Stimulated activated CD4-positive, alpha-beta T cell treated with anti-CD3 and anti-CD28 coated beads, Interleukin-12 subunit alpha, Interleukin-12 subunit beta, amount 100 ng/mL, for 24 hours (primary cell): ENCODE results near the gene PLSCR5.

ENCODE experiments used
- DNase-seq, 2 experiments: peaks; one replicate each; pipeline ENCODE4 v3.0.0-alpha.2; 2020; ENCODE audit warnings: low read depth in 2 of 2

The PLSCR5 gene

GRCh38 chr3:146544929-146545528 lies 60.1 kb downstream of the PLSCR5 start:
- no peak for DNase-seq

DNA sequence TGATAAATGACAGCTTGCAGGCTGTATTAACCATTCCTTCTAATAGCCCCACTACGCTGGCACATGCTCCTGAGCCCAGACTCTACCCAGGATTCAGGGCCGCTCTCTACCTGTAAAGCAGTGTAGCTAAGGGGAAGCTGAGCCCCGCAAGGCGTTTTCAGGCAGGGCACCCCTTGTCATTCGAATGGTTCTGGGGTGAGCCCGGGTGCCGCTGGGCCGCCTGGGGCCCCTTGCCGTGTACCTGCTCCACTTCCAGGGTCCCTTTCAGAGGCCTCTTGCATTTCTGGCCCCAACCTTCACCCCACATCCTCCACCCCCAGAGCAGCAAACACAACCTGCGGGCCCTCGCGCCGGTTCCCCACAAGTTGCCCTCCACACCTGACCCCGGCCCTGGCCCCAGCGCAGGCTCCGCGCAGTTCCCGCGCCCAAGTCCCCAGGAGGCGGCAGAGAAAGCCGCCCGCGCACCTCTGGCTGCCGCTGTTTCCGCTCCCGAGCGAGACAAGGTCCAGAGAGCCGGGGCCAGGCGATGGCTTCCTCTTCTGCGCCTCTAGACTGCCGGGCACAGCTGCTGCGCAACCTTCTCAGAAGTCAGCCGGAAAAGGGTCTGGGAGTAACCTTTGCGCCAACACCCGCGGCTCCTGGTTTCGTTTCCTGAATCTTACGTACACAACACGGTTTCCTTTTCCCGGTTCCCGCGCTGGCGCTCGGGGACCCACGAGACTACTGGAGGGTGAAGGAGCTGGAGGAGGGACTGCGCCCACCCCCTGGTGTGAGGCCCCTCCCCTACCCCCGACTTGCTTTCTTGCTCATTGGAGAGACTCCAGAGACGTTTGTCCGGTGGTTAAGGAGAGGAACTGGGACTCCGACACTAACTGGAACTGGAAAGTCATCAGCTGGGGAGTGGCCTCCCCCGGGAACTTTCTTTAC lies 60.9 kb downstream of the PLSCR5 start, which contains the start of gene PLSCR1:
Gene PLSCR1 (minus strand): TSS at position 606 of the 927 bp plus-strand sequence. CDS start 8,055 bp downstream, outside the sequence.
- peak; percentile 58 to 75 for DNase-seq

- no peak for DNase-seq
Measured at GRCh38 chr3:146543461-146544001, 61.6 kb downstream of the PLSCR5 start.

DNA sequence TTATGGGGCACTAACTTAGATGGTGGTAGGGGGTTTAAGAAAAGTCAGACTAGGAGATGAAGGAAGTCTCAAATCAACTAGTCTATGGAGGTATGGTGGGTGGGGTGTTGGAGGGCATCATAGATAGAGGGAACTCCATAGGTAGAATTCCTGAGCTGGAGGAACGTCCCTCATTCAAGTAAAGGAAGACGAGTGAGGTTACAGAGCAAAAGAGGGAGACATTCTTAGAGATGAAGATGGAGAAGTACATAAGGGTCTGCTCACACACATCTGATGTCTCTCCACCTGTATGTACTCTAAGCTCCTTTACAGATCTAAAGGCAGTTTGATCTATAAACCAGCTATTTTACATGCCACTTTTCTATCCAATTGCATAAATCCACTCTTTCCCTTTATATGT lies 62.2 kb downstream of the PLSCR5 start:
- DNase-seq, result no peak

- DNase-seq, result no peak
Measured at GRCh38 chr3:146542179-146542578, 63.0 kb downstream of the PLSCR5 start.

DNA sequence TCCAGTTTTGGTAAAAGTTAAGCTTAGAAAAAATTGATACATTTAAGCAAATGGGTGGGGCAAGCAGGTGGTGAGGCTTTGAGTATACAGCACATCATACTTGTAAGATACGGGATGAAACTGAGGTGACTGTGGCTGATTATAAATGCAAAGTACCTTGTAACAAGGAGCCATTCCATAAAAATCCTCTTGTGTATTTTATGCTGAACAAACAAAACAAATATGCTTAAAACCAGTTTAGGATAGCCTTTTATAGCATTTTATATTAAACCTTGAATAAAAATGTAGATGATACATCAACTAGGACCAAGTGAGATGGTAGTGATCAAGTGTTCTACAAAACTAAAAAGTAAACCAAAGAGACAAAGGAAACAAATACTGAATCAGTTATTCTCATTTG lies 64.2 kb downstream of the PLSCR5 start:
- DNase-seq, result no peak

DNA sequence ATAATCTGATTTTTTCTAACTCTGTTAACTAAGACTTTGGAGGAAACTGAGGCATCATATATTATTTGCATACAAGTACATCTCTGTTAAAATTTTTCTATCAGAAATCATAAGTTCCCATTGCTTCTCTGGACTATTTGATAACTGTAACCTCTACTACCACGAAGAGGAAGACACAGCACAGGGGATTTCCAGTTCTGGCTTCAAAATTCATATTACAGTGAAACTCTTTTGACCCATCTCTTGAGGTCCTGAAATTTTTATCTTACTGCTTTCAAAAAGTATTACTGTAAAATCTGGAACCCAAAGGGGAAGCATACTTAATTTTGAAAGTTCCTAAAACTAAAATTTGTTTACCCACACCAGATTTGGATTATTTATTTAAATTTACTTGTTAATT lies 64.9 kb downstream of the PLSCR5 start:
- DNase-seq, result no peak

GRCh38 chr3:146539315-146539714 lies 65.8 kb downstream of the PLSCR5 start:
- DNase-seq, result no peak

- no peak for DNase-seq
Measured at GRCh38 chr3:146537603-146538002, 67.5 kb downstream of the PLSCR5 start.

- DNase-seq, result no peak
Measured at GRCh38 chr3:146536681-146537080, 68.5 kb downstream of the PLSCR5 start.
